Activated CD4-positive, alpha-beta T cell treated with anti-CD3 and anti-CD28 coated beads, Interleukin-2, amount 50 U/mL, for 24 hours (primary cell): ENCODE measurements around the gene GOSR2.
"Not testable (repeated sequence)": the region's sequence is repeated elsewhere in the genome, so short reads cannot be mapped to it uniquely, and the experiment has no call there.

ENCODE experiments used
- DNase-seq, 2 donors: peaks; one replicate each; pipeline ENCODE4 v3.0.0-alpha.2; 2020; ENCODE audit warnings: low read depth in 1 of 2, low spot score in 1 of 2

The GOSR2 gene

DNA sequence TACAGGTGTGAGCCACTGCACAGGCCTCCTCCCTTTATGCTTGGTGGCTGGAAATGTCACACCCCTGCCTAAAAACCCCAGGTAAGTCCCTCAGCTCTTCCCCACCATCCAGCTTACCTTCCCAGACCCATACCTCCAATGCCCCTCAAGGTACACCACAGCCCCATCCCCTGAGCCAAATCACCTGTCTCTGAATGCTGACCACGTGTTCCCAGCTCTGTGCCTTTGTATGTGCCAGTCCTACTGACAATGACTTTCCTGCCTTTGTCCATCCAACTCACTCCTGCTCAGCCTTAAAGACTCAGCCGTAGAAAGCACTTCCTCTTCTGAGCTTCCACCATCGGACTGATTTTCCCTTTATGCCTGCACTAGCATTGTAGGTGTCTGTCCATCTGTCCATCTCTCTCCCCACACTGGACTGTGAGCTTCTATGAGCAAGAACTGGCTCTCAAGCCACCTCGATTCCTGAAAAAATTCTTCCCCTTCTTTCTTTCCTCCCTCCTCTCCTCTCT, 30.7 kb upstream of the GOSR2 start:
- no peak for DNase-seq

DNA sequence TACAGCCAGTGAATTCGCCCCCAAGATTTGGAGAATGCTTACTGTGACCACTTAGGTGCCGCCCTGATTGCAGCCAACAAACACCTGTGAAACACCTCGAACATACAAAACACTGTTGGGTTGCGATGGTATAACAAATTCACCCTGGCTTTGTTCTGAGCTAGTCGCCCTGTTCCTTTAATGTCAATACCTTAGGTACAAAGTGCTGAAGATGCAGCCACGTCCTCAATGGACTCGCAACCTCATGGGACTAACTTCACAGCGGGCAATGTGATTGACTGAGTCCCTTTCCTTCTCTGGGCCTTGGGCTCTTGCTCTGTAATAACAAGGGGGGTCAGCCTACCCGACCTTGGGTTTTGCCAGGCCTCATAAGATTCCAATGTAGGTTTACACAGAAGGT, 28.9 kb upstream of the GOSR2 start:
- no peak for DNase-seq

DNA sequence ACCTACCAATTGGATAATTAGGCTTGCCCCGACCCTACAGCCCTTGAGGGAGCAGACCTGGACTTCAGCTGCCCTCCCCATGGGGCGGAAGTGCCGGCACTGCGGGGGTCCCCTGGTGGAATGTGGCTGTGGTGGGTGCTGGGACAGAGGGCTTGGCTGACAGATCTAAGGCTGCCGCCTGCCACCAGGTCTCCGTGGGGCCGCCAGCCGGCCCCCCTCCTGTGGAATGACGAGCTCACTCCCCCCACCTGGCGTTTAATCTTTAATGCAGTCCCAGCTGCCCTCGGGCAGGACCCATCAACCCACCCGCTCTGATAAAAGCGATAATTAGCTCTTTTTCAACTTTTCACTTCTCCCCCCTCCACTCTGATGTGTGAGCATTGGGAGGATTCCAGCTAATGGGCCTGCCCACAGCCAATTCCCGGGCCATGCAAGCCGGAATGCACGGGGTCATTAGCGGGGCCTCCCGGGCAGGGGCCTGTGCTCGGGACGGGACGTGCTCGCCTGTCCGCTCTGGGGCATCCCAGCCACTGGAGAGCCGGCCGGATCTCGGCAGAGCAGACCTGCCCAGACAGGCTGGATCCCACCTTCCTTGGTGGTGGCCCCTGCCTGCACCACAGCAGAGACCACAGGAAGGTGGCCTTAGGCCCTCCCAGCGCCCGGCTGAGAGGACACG, 28.3 kb upstream of the GOSR2 start:
- no peak for DNase-seq

- no peak for DNase-seq
Observed at GRCh38 chr17:46895171-46895570, 27.8 kb upstream of the GOSR2 start.

- DNase-seq = no peak
Observed at GRCh38 chr17:46896991-46897390, 26.0 kb upstream of the GOSR2 start.

- no peak for DNase-seq
Observed at GRCh38 chr17:46898364-46898763, 24.6 kb upstream of the GOSR2 start.

- no peak for DNase-seq
Observed at GRCh38 chr17:46898860-46899259, 24.1 kb upstream of the GOSR2 start.

DNA sequence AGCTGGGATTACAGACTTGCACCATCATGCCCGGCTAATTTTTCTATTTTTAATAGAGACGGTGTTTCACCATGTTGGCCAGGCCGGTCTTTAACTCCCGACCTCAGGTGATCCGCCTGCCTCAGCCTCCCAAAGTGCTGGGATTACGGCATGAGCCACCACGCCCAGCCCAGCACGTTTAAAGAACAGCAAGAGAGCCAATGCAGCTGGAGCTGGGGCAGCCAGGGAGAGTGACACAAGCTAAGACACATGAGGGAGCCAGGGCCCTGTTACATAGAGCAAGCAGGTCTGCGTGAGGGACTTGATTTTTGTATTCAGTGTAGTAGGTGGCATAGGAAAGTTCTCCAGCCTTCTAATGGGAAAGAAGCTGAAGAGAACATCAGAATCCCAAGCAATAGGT, 21.7 kb upstream of the GOSR2 start:
- no peak for DNase-seq

DNA sequence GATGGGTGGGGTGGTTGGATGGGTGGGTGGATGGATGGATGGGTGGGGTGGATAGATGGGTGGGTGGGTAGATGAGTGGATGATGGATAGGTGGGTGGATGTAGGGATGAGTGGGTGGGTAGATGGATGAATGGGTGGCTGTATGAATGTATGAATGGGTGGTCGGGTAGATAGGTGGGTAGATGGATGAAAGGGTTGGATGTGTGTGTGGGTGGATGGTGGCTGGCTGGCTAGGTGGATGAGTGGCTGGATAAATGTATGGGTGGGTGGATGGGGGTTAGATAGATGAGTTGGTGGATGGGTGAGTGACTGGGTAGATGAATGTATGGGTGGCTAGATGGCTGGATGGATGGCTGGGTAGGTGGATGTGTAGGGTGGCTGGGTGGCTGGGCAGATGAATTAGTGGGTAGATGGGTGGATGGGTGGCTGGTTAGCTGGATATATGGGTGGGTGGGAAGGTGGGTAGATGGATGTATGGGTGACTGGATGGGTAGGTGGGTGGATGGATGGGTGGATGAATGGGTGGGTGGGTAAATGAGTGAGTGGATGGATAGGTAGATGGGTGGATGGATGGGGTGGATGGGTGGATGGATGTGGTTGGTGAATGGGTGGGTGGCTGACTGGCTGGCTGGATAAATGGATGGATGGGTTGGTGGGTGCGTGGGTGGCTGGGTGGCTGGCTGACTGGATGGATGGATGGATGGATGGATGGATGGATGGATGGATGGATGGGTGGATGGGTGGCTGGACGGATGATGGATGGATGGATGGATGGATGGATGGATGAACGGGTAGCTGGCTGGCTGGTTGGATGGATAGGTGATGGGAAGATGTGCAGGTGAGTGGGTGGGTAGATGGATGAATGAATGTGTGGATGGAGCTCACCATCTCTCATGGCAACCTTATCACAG, 18.9 kb upstream of the GOSR2 start:
- no peak for DNase-seq

GRCh38 chr17:46908068-46908737, 14.8 kb upstream of the GOSR2 start:
- no peak for DNase-seq

DNA sequence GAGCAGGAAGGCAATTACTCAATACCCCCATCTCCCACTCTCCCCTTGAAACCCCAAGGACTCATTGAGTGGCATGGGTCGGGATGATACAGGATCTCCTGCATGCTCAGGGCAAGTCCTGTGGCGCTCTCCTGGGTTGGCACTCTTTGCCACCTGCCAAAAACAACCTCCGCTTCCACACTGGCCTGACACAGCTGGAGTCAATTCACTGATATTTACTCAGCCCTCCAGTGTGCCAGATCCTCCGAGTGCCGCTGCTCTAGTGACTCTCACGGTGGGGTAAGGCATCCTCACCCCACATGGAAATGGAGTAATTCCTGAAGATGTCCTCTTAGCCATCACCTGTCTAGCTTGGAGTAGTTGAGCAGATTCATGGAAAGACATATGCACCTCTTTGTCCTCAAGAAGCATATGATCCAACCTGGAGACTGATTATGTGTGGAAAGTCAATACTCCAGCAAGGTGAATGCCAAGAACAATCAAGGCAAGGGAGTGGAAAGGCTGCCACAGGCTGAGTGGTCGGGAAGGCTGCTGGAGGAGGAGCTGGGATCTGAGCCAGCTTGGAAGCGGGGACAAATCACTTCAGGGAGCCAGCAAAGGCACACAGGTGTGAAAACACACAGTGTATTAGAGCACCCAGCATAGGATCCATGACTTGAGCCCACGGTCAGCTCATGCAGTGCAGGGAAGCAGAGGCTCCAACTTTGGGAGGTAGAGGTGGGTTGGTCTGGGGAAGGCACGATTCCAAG, 12.6 kb upstream of the GOSR2 start:
- no peak for DNase-seq

GRCh38 chr17:46911311-46911710, 11.6 kb upstream of the GOSR2 start:
- no peak for DNase-seq

- DNase-seq = no peak
Observed at GRCh38 chr17:46915596-46915995, 7.4 kb upstream of the GOSR2 start.

DNA sequence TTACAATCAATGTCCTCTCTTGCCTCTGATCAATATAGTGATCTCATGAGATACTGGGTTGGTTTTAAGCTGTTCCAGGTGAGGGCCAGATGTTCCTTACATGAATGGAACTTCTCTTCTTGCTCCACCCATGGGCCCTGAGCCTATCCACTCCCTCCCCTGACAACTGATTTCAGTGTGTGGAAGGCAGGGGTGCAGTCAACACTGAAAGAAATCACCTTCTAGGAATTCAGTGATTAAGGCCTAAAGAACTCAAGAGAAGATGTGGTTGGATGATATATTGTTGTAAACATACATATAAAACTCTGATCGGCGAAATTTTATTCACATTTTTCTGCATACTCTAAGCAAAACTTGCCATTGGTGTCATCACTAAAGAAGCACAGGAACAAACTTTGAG, 6.7 kb upstream of the GOSR2 start:
- no peak for DNase-seq

- DNase-seq = no peak
Observed at GRCh38 chr17:46916623-46917022, 6.3 kb upstream of the GOSR2 start.

DNA sequence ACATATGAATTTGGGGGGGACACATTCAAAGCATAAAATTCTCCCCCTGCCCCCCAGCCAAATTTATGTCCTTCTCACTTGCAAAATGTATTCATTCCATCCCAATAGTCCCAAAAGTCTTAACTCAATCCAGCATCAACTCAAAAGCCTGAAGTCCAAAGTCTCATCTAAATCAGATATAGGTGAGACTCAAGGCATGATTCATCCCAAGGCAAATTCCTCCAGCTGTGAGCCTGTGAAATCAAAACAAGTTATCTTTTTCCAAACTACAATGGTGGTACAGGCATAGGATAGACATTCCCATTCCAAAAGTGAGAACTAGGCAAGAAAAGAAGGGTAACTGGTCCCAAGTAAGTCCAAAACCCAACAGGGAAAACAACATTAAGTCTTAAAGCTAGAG, 5.9 kb upstream of the GOSR2 start:
- no peak for DNase-seq

- no peak for DNase-seq
Observed at GRCh38 chr17:46917516-46917915, 5.4 kb upstream of the GOSR2 start.

- not testable (repeated sequence) for DNase-seq
Observed at GRCh38 chr17:46921962-46922361, 998 bp upstream of the GOSR2 start.

DNA sequence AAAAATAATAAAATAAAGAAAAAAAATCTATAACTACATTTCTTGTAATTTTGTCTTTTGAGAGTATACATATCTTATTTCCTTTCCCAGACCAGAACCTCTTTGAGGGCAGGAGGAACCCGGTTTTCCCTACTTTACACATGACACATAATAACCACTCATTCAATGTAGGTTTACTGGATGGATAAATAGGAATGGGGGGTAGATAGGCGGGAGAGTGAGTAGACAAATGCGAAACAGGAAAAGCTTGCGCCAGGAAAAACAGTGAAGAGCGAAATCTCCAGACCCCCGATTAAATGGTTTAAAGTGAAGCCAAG, 515 bp upstream of the GOSR2 start:
- DNase-seq = no peak

GRCh38 chr17:46925185-46925868, 2.4 kb downstream of the GOSR2 start:
- DNase-seq = no peak
